HepG2 (cell line): ENCODE data around the gene FAM193A. TPM values are rescaled to one million over a fixed set of nuclear protein-coding genes. Genes with fewer than 3 reads are reported as not detected.

Experiments
- CENPT ChIP-seq: sonication (generic); formaldehyde crosslinking; IDR thresholded peaks from 2 replicates; pipeline ENCODE4 v1.8.0; 2022; ENCODE audit warnings: low read depth, mild to moderate bottlenecking, moderate library complexity, missing genetic modification reagents
- ZNF124 ChIP-seq: sonication (generic); formaldehyde crosslinking; IDR thresholded peaks from 2 replicates; pipeline ENCODE4 v1.4.0; 2020; ENCODE audit warnings: missing genetic modification reagents
- ZNF501 ChIP-seq: sonication (generic); formaldehyde crosslinking; IDR thresholded peaks from 2 replicates; pipeline ENCODE4 v1.5.1; 2020; ENCODE audit warnings: mild to moderate bottlenecking, moderate library complexity, missing genetic modification reagents
- ZNF777 ChIP-seq: sonication (generic); formaldehyde crosslinking; IDR thresholded peaks from 2 replicates; pipeline ENCODE4 v1.4.0; 2020; ENCODE audit warnings: missing genetic modification reagents
- ZSCAN31 ChIP-seq: sonication (generic); formaldehyde crosslinking; IDR thresholded peaks from 2 replicates; pipeline ENCODE4 v1.5.0; 2020; ENCODE audit warnings: low read depth, mild to moderate bottlenecking, missing genetic modification reagents
- ZZZ3 ChIP-seq: sonication (generic); formaldehyde crosslinking; IDR thresholded peaks from 2 replicates; pipeline ENCODE4 v1.4.0; 2020; ENCODE audit warnings: missing genetic modification reagents, mild to moderate bottlenecking, borderline replicate concordance
- polyA plus RNA-seq, 8 experiments: library from polyadenylated mRNA; depleted of rRNA in 3 of 8; stranded (reverse) in 7 of 8; unstranded in 1 of 8; fragments of >200 nt; fragmentation: Illumina TruSeq in 4 of 8; extraction: Trizol in 4 of 8; gene quantifications; 2 replicates each; pipeline versions ENCODE4 v1.2.1 to v1.2.3, GENCODE V29; 2011 to 2016; ENCODE audit warnings: low read depth in 4 of 8, missing spikeins in 1 of 8, mixed read lengths in 1 of 8; ENCODE audit not compliant: insufficient read depth in 1 of 8
- total RNA-seq, 5 experiments: library from RNA; depleted of rRNA; stranded (reverse); fragments of >200 nt; fragmentation: Illumina TruSeq; extraction: Trizol; gene quantifications; 2 replicates each; pipeline ENCODE4 v1.2.3, GENCODE V29; 2016; ENCODE audit warnings: low read depth in 1 of 5
- TF ChIP-seq, protein P1 (sequence below): sonication (generic); formaldehyde crosslinking; IDR thresholded peaks from 2 replicates; pipeline ENCODE4 v1.4.0; 2020; ENCODE audit warnings: missing genetic modification reagents
- TF ChIP-seq, protein P2 (sequence below): IDR thresholded peaks from 2 replicates; pipeline ENCODE4 v1.6.1; 2018; ENCODE audit warnings: missing genetic modification reagents
- TF ChIP-seq, protein P3 (sequence below): sonication (generic); formaldehyde crosslinking; IDR thresholded peaks from 2 replicates; pipeline ENCODE4 v1.5.0; 2020; ENCODE audit warnings: mild to moderate bottlenecking, missing genetic modification reagents, moderate library complexity

The FAM193A gene
- total and polyA plus RNA-seq, 2 of the 13 experiments (the other 11 are each of a cell fraction or from before 2014, with no cell fraction given) = 5.7 to 8.7 TPM

DNA sequence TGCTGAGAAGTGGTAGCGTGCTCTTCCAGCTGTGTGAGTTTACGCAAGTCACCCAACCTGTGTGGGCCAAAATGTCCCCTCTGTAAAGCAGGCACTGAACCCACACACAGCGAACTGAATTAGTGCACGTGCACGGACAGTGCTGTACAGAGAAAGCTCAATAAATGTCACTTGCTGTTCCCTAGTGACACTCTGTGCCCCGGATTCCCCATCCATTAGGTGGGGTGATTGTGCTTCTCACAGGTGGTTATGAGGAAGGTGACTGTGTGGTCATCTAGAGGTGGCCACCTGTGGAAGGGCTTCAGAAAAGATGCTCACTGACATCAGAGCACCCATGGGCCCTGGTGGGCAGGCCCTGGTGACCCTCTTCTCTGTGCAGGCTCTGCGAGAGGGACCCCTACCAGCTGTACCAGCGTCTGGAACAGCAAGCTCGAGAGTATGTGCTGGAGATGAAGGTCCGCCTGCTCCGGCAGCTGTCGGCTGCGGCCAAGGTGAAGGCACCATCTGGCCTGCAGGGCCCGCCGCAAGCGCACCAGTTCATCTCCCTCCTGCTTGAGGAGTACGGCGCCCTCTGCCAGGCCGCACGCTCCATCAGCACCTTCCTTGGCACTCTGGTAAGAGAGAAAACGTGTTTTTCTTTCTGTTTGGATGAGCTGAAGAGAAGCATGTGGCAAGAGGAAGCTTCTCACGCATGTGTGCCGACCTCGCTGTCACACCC, 94.3 kb downstream of the FAM193A start (continued):
- TF ChIP-seq, protein P1, sequence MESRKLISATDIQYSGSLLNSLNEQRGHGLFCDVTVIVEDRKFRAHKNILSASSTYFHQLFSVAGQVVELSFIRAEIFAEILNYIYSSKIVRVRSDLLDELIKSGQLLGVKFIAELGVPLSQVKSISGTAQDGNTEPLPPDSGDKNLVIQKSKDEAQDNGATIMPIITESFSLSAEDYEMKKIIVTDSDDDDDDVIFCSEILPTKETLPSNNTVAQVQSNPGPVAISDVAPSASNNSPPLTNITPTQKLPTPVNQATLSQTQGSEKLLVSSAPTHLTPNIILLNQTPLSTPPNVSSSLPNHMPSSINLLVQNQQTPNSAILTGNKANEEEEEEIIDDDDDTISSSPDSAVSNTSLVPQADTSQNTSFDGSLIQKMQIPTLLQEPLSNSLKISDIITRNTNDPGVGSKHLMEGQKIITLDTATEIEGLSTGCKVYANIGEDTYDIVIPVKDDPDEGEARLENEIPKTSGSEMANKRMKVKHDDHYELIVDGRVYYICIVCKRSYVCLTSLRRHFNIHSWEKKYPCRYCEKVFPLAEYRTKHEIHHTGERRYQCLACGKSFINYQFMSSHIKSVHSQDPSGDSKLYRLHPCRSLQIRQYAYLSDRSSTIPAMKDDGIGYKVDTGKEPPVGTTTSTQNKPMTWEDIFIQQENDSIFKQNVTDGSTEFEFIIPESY (CRISPR knock-in tag) = 0 out of 2 replicates have a peak, but pooled peaks have one; percentile 44
- TF ChIP-seq ZSCAN31 (CRISPR knock-in tag) (no peak), ZZZ3 (CRISPR knock-in tag) (no peak), ZNF501 (CRISPR knock-in tag) (no peak), ZNF777 (no peak), ZNF124 (no peak), CENPT (no peak)
- TF ChIP-seq, protein P2, sequence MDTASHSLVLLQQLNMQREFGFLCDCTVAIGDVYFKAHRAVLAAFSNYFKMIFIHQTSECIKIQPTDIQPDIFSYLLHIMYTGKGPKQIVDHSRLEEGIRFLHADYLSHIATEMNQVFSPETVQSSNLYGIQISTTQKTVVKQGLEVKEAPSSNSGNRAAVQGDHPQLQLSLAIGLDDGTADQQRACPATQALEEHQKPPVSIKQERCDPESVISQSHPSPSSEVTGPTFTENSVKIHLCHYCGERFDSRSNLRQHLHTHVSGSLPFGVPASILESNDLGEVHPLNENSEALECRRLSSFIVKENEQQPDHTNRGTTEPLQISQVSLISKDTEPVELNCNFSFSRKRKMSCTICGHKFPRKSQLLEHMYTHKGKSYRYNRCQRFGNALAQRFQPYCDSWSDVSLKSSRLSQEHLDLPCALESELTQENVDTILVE = no peak
- TF ChIP-seq, protein P3, sequence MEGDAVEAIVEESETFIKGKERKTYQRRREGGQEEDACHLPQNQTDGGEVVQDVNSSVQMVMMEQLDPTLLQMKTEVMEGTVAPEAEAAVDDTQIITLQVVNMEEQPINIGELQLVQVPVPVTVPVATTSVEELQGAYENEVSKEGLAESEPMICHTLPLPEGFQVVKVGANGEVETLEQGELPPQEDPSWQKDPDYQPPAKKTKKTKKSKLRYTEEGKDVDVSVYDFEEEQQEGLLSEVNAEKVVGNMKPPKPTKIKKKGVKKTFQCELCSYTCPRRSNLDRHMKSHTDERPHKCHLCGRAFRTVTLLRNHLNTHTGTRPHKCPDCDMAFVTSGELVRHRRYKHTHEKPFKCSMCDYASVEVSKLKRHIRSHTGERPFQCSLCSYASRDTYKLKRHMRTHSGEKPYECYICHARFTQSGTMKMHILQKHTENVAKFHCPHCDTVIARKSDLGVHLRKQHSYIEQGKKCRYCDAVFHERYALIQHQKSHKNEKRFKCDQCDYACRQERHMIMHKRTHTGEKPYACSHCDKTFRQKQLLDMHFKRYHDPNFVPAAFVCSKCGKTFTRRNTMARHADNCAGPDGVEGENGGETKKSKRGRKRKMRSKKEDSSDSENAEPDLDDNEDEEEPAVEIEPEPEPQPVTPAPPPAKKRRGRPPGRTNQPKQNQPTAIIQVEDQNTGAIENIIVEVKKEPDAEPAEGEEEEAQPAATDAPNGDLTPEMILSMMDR (CRISPR knock-in tag) = peak; percentile 34; the same call in 1 of the 2 replicates
